CD4-positive, alpha-beta T cell (primary cell): ENCODE measurements around the gene ZNF169. TPM values are rescaled to one million over a fixed set of nuclear protein-coding genes. Genes with fewer than 3 reads are reported as not detected.
"Not testable (repeated sequence)": the region's sequence is repeated elsewhere in the genome, so short reads cannot be mapped to it uniquely, and the experiment has no call there.

ENCODE experiments used
- ATAC-seq: fragments of 200-7000 bp; cut with Tn5 transposase; one replicate; pipeline ENCODE4 v1.10.0; 2022; ENCODE audit warnings: mild to moderate bottlenecking; ENCODE audit not compliant: poor library complexity
- CTCF ChIA-PET: fragments of 350-600 bp; sonication (Branson Sonifier 250); formaldehyde crosslinking; loops from one replicate; lab custom pipeline; 2021; ENCODE audit warnings: antibody characterized with exemption, inconsistent platforms; lab: Charles Lee
- POLR2A ChIA-PET: fragments of 350-600 bp; sonication (Branson Sonifier 250); formaldehyde crosslinking; loops from one replicate; lab custom pipeline; 2021; ENCODE audit warnings: antibody characterized with exemption, inconsistent platforms; lab: Charles Lee
- DNase-seq, 14 experiments: peaks; one replicate each; pipeline ENCODE4 v3.0.0-alpha.2; 2013 to 2020; ENCODE audit warnings: mixed read lengths in 2 of 14
- H3K27ac ChIP-seq, 2 donors: one replicate each; pipeline versions ENCODE4 v1.5.1 to v1.7.0; 2013; ENCODE audit warnings: low read length in 2 of 2, low read depth in 1 of 2, mild to moderate bottlenecking in 1 of 2
- H3K27me3 ChIP-seq, 2 experiments: 1 replicate in 1 of 2; 2 replicates in 1 of 2; pipeline versions ENCODE4 v1.6.1 to v1.7.0; 2013; ENCODE audit warnings: low read length in 2 of 2, control low read depth in 1 of 2, mild to moderate bottlenecking in 1 of 2, moderate library complexity in 1 of 2; ENCODE audit not compliant: insufficient read depth in 2 of 2, control insufficient read depth in 1 of 2
- H3K36me3 ChIP-seq: one replicate; pipeline ENCODE4 v1.6.1; 2013; ENCODE audit warnings: low read length, control low read depth; ENCODE audit not compliant: insufficient read depth
- H3K4me1 ChIP-seq: one replicate; pipeline ENCODE4 v1.6.1; 2013; ENCODE audit warnings: low read length, control low read depth; ENCODE audit not compliant: insufficient read depth
- H3K4me3 ChIP-seq: one replicate; pipeline ENCODE4 v1.5.1; 2013; ENCODE audit warnings: mild to moderate bottlenecking, low read length, moderate library complexity
- H3K9me3 ChIP-seq, 2 experiments: 1 replicate in 1 of 2; 2 replicates in 1 of 2; pipeline versions ENCODE4 v1.6.1 to v1.7.0; 2013; ENCODE audit warnings: low read length in 2 of 2, mild to moderate bottlenecking in 2 of 2, control low read depth in 1 of 2, moderate library complexity in 1 of 2; ENCODE audit not compliant: control insufficient read depth in 1 of 2, insufficient read depth in 1 of 2
- H3K27ac Mint-ChIP-seq: one replicate; pipeline ENCODE4 v1.8.0; 2020; ENCODE audit warnings: mixed read lengths
- H3K27me3 Mint-ChIP-seq: one replicate; pipeline ENCODE4 v1.8.0; 2021; ENCODE audit warnings: mixed read lengths
- H3K36me3 Mint-ChIP-seq: one replicate; pipeline ENCODE4 v1.8.0; 2021; ENCODE audit warnings: low read depth, mixed read lengths
- H3K4me1 Mint-ChIP-seq: one replicate; pipeline ENCODE4 v1.8.0; 2021; ENCODE audit warnings: low read depth, mixed read lengths
- H3K4me3 Mint-ChIP-seq: one replicate; pipeline ENCODE4 v1.8.0; 2020; ENCODE audit warnings: mild to moderate bottlenecking, mixed read lengths
- H3K9me3 Mint-ChIP-seq: one replicate; pipeline ENCODE4 v1.8.0; 2020; ENCODE audit warnings: mixed read lengths
- CTCF ChIP-seq: fragments of 200-600 bp; IDR thresholded peaks from one replicate; pipeline ENCODE4 v1.8.0; 2022; ENCODE audit warnings: antibody characterized with exemption, mild to moderate bottlenecking
- intact Hi-C, 2 experiments: fragments of 100-400 bp; cut with DNase I in 1 of 2; cut with micrococcal nuclease in 1 of 2; formaldehyde crosslinking; loops; one replicate each; pipeline versions ENCODE4 v1.15.1 to v1.9.0; 2023 to 2025; cut with DNase I, micrococcal nuclease
- total RNA-seq, 174 experiments: library from RNA in 2 of 174; stranded (reverse) in 2 of 174; gene quantifications; one replicate each; pipeline ENCODE4 v1.2.3 and lab custom pipeline; 2021 to 2026

The ZNF169 gene
- total RNA-seq, 2 experiments from 2014 or later = 3.5 to 5.1 TPM

- CTCF ChIA-PET = no interaction called here
- ATAC-seq = no peak
- Histone ChIP-seq H3K9me3 (no peaks in the 10 kb centered on the region), H3K4me1 (no peaks in the 10 kb centered on the region), H3K27ac (no peak overlapping the region), H3K36me3 (peaks cover 5% of the 10 kb centered on the region), H3K4me3 (no peak overlapping the region), H3K27me3 (no peaks in the 10 kb centered on the region)
- Mint-ChIP-seq H3K4me1 (no peaks in the 10 kb centered on the region), H3K36me3 (peaks cover 13% of the 10 kb centered on the region), H3K4me3 (no peak overlapping the region), H3K27ac (no peak overlapping the region), H3K27me3 (no peaks in the 10 kb centered on the region), H3K9me3 (no peaks in the 10 kb centered on the region)
- POLR2A ChIA-PET = no interaction called here
- TF ChIP-seq CTCF = no peak
- intact Hi-C loops = no loop called here
- DNase-seq = no peak
Observed at GRCh38 chr9:94303321-94303720, 44.2 kb downstream of the ZNF169 start.

- H3K27ac ChIP-seq, H3K36me3 Mint-ChIP-seq, H3K4me1 Mint-ChIP-seq, H3K9me3 ChIP-seq, H3K9me3 Mint-ChIP-seq, DNase-seq, H3K4me1 ChIP-seq, POLR2A ChIA-PET, CTCF ChIA-PET, H3K36me3 ChIP-seq, H3K27ac Mint-ChIP-seq, H3K27me3 Mint-ChIP-seq, intact Hi-C loops, H3K27me3 ChIP-seq, H3K4me3 ChIP-seq, H3K4me3 Mint-ChIP-seq, ATAC-seq: not testable (repeated sequence)
Observed at GRCh38 chr9:94315034-94315984, 56.2 kb downstream of the ZNF169 start.

- DNase-seq, H3K4me1 Mint-ChIP-seq, ATAC-seq, CTCF ChIA-PET, H3K36me3 ChIP-seq, H3K4me3 ChIP-seq, intact Hi-C loops, H3K27me3 ChIP-seq, POLR2A ChIA-PET, H3K27me3 Mint-ChIP-seq, H3K27ac Mint-ChIP-seq, H3K4me3 Mint-ChIP-seq, H3K27ac ChIP-seq, H3K36me3 Mint-ChIP-seq, H3K9me3 ChIP-seq, H3K9me3 Mint-ChIP-seq, H3K4me1 ChIP-seq: not testable (repeated sequence)
Observed at GRCh38 chr9:94316236-94316635, 57.1 kb downstream of the ZNF169 start.

- H3K4me1 ChIP-seq, intact Hi-C loops, CTCF ChIA-PET, H3K36me3 ChIP-seq, H3K36me3 Mint-ChIP-seq, H3K9me3 ChIP-seq, H3K27ac Mint-ChIP-seq, H3K27me3 ChIP-seq, H3K4me3 ChIP-seq, DNase-seq, POLR2A ChIA-PET, H3K9me3 Mint-ChIP-seq, H3K4me1 Mint-ChIP-seq, H3K27me3 Mint-ChIP-seq, ATAC-seq, H3K4me3 Mint-ChIP-seq, H3K27ac ChIP-seq: not testable (repeated sequence)
Observed at GRCh38 chr9:94317949-94318657, 59.0 kb downstream of the ZNF169 start.

- H3K4me3 ChIP-seq, H3K9me3 ChIP-seq, H3K27me3 ChIP-seq, H3K27me3 Mint-ChIP-seq, H3K9me3 Mint-ChIP-seq, H3K36me3 ChIP-seq, ATAC-seq, H3K4me1 ChIP-seq, H3K36me3 Mint-ChIP-seq, CTCF ChIA-PET, intact Hi-C loops, H3K4me1 Mint-ChIP-seq, POLR2A ChIA-PET, H3K27ac ChIP-seq, DNase-seq, H3K4me3 Mint-ChIP-seq, H3K27ac Mint-ChIP-seq: not testable (repeated sequence)
Observed at GRCh38 chr9:94322342-94322940, 63.3 kb downstream of the ZNF169 start.

- not testable (repeated sequence) for H3K27ac Mint-ChIP-seq, H3K4me3 Mint-ChIP-seq
Observed at GRCh38 chr9:94323153-94323798, 64.2 kb downstream of the ZNF169 start.

More at GRCh38 chr9:94323153-94323798, 64.2 kb downstream of the ZNF169 start:
- H3K4me1 Mint-ChIP-seq, H3K4me3 ChIP-seq, DNase-seq, H3K36me3 Mint-ChIP-seq, ATAC-seq, POLR2A ChIA-PET, H3K27ac ChIP-seq, H3K36me3 ChIP-seq, H3K9me3 ChIP-seq, H3K4me1 ChIP-seq, H3K27me3 Mint-ChIP-seq, H3K9me3 Mint-ChIP-seq, CTCF ChIA-PET, intact Hi-C loops, H3K27me3 ChIP-seq: not testable (repeated sequence)
